H9 (cell line): ENCODE results near the gene NANOS2. TPM values are rescaled to one million over a fixed set of nuclear protein-coding genes. Genes with fewer than 3 reads are reported as not detected.

Experiments used
- DNase-seq: peaks from one replicate; pipeline ENCODE4 v3.0.0-alpha.2; 2017
- H2AFZ ChIP-seq: one replicate; pipeline ENCODE4 v1.6.1; 2013; ENCODE audit warnings: mild to moderate bottlenecking, low read length, control low read depth, moderate library complexity
- H2AK5ac ChIP-seq: 2 replicates; pipeline ENCODE4 v1.6.1; 2013; ENCODE audit warnings: low read length, control low read depth, mixed read lengths; ENCODE audit not compliant: insufficient read length
- H2BK120ac ChIP-seq: one replicate; pipeline ENCODE4 v1.6.1; 2013; ENCODE audit warnings: low read depth, mild to moderate bottlenecking, low read length, control low read depth, inconsistent platforms; ENCODE audit not compliant: poor library complexity, severe bottlenecking
- H2BK12ac ChIP-seq: 2 replicates; pipeline ENCODE4 v1.6.1; 2013; ENCODE audit warnings: low read length, control low read depth, mixed read lengths, low read depth; ENCODE audit not compliant: insufficient read length
- H2BK15ac ChIP-seq: 2 replicates; pipeline ENCODE4 v1.6.1; 2013; ENCODE audit warnings: low read depth, low read length, control low read depth
- H2BK20ac ChIP-seq: one replicate; pipeline ENCODE4 v1.6.1; 2013; ENCODE audit warnings: low read depth, mild to moderate bottlenecking, low read length, control low read depth, inconsistent platforms; ENCODE audit not compliant: poor library complexity, severe bottlenecking
- H2BK5ac ChIP-seq: 2 replicates; pipeline ENCODE4 v1.6.1; 2013; ENCODE audit warnings: low read length, control low read depth, mixed read lengths; ENCODE audit not compliant: insufficient read length
- H3K14ac ChIP-seq: 2 replicates; pipeline ENCODE4 v1.6.1; 2013; ENCODE audit warnings: low read length, control low read depth; ENCODE audit not compliant: insufficient read depth
- H3K18ac ChIP-seq: 2 replicates; pipeline ENCODE4 v1.6.1; 2013; ENCODE audit warnings: low read depth, mild to moderate bottlenecking, mixed read lengths, low read length, control low read depth; ENCODE audit not compliant: insufficient read length
- H3K23ac ChIP-seq: 2 replicates; pipeline ENCODE4 v1.6.1; 2013; ENCODE audit warnings: low read length, control low read depth, mixed read lengths, low read depth; ENCODE audit not compliant: insufficient read length
- H3K23me2 ChIP-seq: 2 replicates; pipeline ENCODE4 v1.6.1; 2013; ENCODE audit warnings: low read depth, mild to moderate bottlenecking, mixed read lengths, low read length, control low read depth; ENCODE audit not compliant: insufficient read length, poor library complexity, severe bottlenecking
- H3K27ac ChIP-seq: 2 replicates; pipeline ENCODE4 v1.5.1; 2013; ENCODE audit warnings: low read length, control low read depth, mixed read lengths, low read depth; ENCODE audit not compliant: insufficient read length
- H3K27me3 ChIP-seq: 2 replicates; pipeline ENCODE4 v1.6.1; 2013; ENCODE audit warnings: low read length, control low read depth, inconsistent platforms; ENCODE audit not compliant: insufficient read depth
- H3K4ac ChIP-seq: 2 replicates; pipeline ENCODE4 v1.6.1; 2013; ENCODE audit warnings: low read depth, mild to moderate bottlenecking, control low read depth, inconsistent platforms, low read length, moderate library complexity
- H3K4me1 ChIP-seq: 2 replicates; pipeline ENCODE4 v1.6.1; 2013; ENCODE audit warnings: low read length, control low read depth, inconsistent platforms; ENCODE audit not compliant: insufficient read depth
- H3K4me2 ChIP-seq: 2 replicates; pipeline ENCODE4 v1.6.1; 2013; ENCODE audit warnings: low read length, control low read depth, mixed read lengths; ENCODE audit not compliant: insufficient read length, insufficient read depth
- H3K56ac ChIP-seq: 2 replicates; pipeline ENCODE4 v1.6.1; 2013; ENCODE audit warnings: low read depth, mild to moderate bottlenecking, mixed read lengths, low read length, control low read depth; ENCODE audit not compliant: insufficient read length
- H3K79me1 ChIP-seq: 2 replicates; pipeline ENCODE4 v1.6.1; 2013; ENCODE audit warnings: low read depth, mild to moderate bottlenecking, moderate library complexity, low read length, control low read depth, inconsistent platforms; ENCODE audit not compliant: insufficient read depth, poor library complexity, severe bottlenecking
- H3K79me2 ChIP-seq: 2 replicates; pipeline ENCODE4 v1.6.1; 2013; ENCODE audit warnings: low read length, control low read depth, inconsistent platforms; ENCODE audit not compliant: insufficient read depth
- H3K9ac ChIP-seq: 2 replicates; pipeline ENCODE4 v1.6.1; 2013; ENCODE audit warnings: low read length, control low read depth, mixed read lengths; ENCODE audit not compliant: insufficient read length; ENCODE audit errors: extremely low read depth
- H3K9me3 ChIP-seq: one replicate; pipeline ENCODE4 v1.6.1; 2013; ENCODE audit warnings: low read depth, low read length, inconsistent platforms; ENCODE audit not compliant: control insufficient read depth
- H3T11ph ChIP-seq: one replicate; pipeline ENCODE4 v1.6.1; 2013; ENCODE audit warnings: mild to moderate bottlenecking, low read length, control low read depth, inconsistent platforms
- H4K20me1 ChIP-seq: one replicate; pipeline ENCODE4 v1.6.1; 2013; ENCODE audit not compliant: control insufficient read depth, insufficient read length, insufficient read depth
- H4K5ac ChIP-seq: 2 replicates; pipeline ENCODE4 v1.6.1; 2013; ENCODE audit warnings: low read depth, mild to moderate bottlenecking, mixed read lengths, low read length, control low read depth; ENCODE audit not compliant: insufficient read length
- H4K8ac ChIP-seq: replicated peaks from 2 replicates; pipeline ENCODE4 v1.6.1; 2013; ENCODE audit warnings: low read length, control low read depth, mixed read lengths, low read depth; ENCODE audit not compliant: insufficient read length
- H4K91ac ChIP-seq: 2 replicates; pipeline ENCODE4 v1.6.1; 2013; ENCODE audit warnings: low read depth, mild to moderate bottlenecking, moderate library complexity, mixed read lengths, low read length, control low read depth; ENCODE audit not compliant: insufficient read length
- H3K27ac Mint-ChIP-seq, 3 experiments: 2 replicates in 2 of 3; 3 replicates in 1 of 3; pipeline ENCODE4 v1.8.0; 2020 to 2021; ENCODE audit warnings: mixed read lengths in 3 of 3, mild to moderate bottlenecking in 1 of 3, moderate library complexity in 1 of 3
- H3K27me3 Mint-ChIP-seq: 2 replicates; pipeline ENCODE4 v1.8.0; 2021; ENCODE audit warnings: low read depth, mild to moderate bottlenecking, moderate library complexity, mixed read lengths
- H3K36me3 Mint-ChIP-seq, 3 experiments: 2 replicates in 2 of 3; 3 replicates in 1 of 3; pipeline ENCODE4 v1.8.0; 2020 to 2021; ENCODE audit warnings: low read depth in 3 of 3, mixed read lengths in 3 of 3; ENCODE audit not compliant: insufficient read depth in 1 of 3
- H3K4me1 Mint-ChIP-seq, 2 experiments: 2 replicates each; pipeline ENCODE4 v1.8.0; 2020; ENCODE audit warnings: mixed read lengths in 2 of 2
- H3K4me3 Mint-ChIP-seq, 2 experiments: 2 replicates in 1 of 2; 3 replicates in 1 of 2; pipeline ENCODE4 v1.8.0; 2020 to 2021; ENCODE audit warnings: mild to moderate bottlenecking in 2 of 2, mixed read lengths in 2 of 2, moderate library complexity in 1 of 2
- H3K9me3 Mint-ChIP-seq, 2 experiments: 2 replicates in 1 of 2; 3 replicates in 1 of 2; pipeline ENCODE4 v1.8.0; 2020; ENCODE audit warnings: mild to moderate bottlenecking in 2 of 2, mixed read lengths in 2 of 2, moderate library complexity in 1 of 2
- CTCF ChIP-seq: fragments of 200-600 bp; sonication (generic); conservative IDR thresholded peaks from 3 replicates; pipeline ENCODE4 v1.8.0; 2021; ENCODE audit warnings: antibody characterized with exemption, mild to moderate bottlenecking
- WGBS: extraction: QIAGEN DNeasy Blood & Tissue Kit; methylation state at CpG from one replicate; pipeline ENCODE4 v1.1.7; 2013; ENCODE audit warnings: missing lambda C conversion rate, low lambda C conversion rate, mixed read lengths; ENCODE audit not compliant: insufficient read length; ENCODE audit errors: extremely low coverage; 5-methylcytosine and 5-hydroxymethylcytosine counted together
- total RNA-seq: library from RNA; stranded (reverse); gene quantifications from 2 replicates; pipeline ENCODE4 v1.2.1, GENCODE V29; 2021

NANOS2 gene
- total RNA-seq, 1 experiment from 2014 or later: not detected

- Histone ChIP-seq H3K79me1 (peaks cover 3% of the 10 kb centered on the region), H3K79me2 (peaks cover 10% of the 10 kb centered on the region; the same call in 1 of the 2 replicates), H3K23me2 (peaks cover 18% of the 10 kb centered on the region), H3K4ac (no peak within 1 kb of the TSS), H2AFZ (no peak within 1 kb of the TSS), H4K20me1 (no peaks in the 10 kb centered on the region), H3K4me2 (peak within 1 kb of the TSS; percentile 83), H3K56ac (no peak within 1 kb of the TSS), H3K9ac (peak within 1 kb of the TSS; percentile 87), H4K91ac (no peak within 1 kb of the TSS), H3K14ac (peak within 1 kb of the TSS; percentile 98; the same call in 1 of the 2 replicates), H4K5ac (no peak within 1 kb of the TSS), H3K18ac (peak within 1 kb of the TSS; percentile 99), H2AK5ac (no peak within 1 kb of the TSS), H3K27ac (no peak within 1 kb of the TSS), H3K27me3 (no peaks in the 10 kb centered on the region), H3T11ph (no peak within 1 kb of the TSS), H2BK15ac (no peak within 1 kb of the TSS), H2BK120ac (no peak within 1 kb of the TSS), H4K8ac (no peak within 1 kb of the TSS), H2BK12ac (peak within 1 kb of the TSS; percentile 52), H2BK20ac (no peak within 1 kb of the TSS), H3K23ac (no peak within 1 kb of the TSS), H3K4me1 (peaks cover 5% of the 10 kb centered on the region; the same call in 1 of the 2 replicates), H2BK5ac (no peak within 1 kb of the TSS), H3K9me3 (no peaks in the 10 kb centered on the region)
- DNase-seq: peak; percentile 83
- peak; percentile 92 for TF ChIP-seq CTCF
- Mint-ChIP-seq H3K36me3 (peaks cover 6 to 20% (median 11%) of the 10 kb centered on the region in 3 experiments; a peak in 6 of 7 replicates), H3K27me3 (no peaks in the 10 kb centered on the region; the same call in 1 of the 2 replicates), H3K27ac (peak within 1 kb of the TSS; percentile 85 to 99 (median 96); a peak in 6 of 7 replicates), H3K9me3 (no peaks in the 10 kb centered on the region; a peak in 1 of 5 replicates), H3K4me1 (peaks cover 36 to 52% of the 10 kb centered on the region in 2 experiments), H3K4me3 (peak within 1 kb of the TSS; percentile 97 to 100)
- WGBS: no CpG with 5 or more reads among the region's 71 CpGs
Observed at GRCh38 chr19:45863840-45864628, 50.5 kb downstream of the NANOS2 start, which contains the start of gene FOXA3. TSS of gene FOXA3 (plus strand) at chr19:45864326. CDS start at chr19:45864457, 131 bp downstream.
